ENCODE results near the gene CNOT6. TPM values are rescaled to one million over a fixed set of nuclear protein-coding genes. Genes with fewer than 3 reads are reported as not detected.
"Not testable (repeated sequence)": the region's sequence is repeated elsewhere in the genome, so short reads cannot be mapped to it uniquely, and the experiment has no call there.

The CNOT6 gene
- total RNA-seq, 1 donor from 2014 or later, result 24.9 TPM

GRCh38 chr5:180460834-180461233, 33.3 kb upstream of the CNOT6 start:
- ChIA-PET POLR2A (no interaction called here), CTCF (no interaction called here)
- H3K27ac Mint-ChIP-seq, result no peak overlapping the region
- H3K9me3 Mint-ChIP-seq, result no peaks in the 10 kb centered on the region
- no peaks in the 10 kb centered on the region for H3K4me1 Mint-ChIP-seq
- no peaks in the 10 kb centered on the region for H3K36me3 Mint-ChIP-seq (ENCODE audit: low read depth)
- TF ChIP-seq CTCF (IDR thresholded peaks at IDR 0.05), result no peak
- H3K4me3 Mint-ChIP-seq, result no peak overlapping the region
- H3K27me3 Mint-ChIP-seq, result peaks cover 3% of the 10 kb centered on the region
- intact Hi-C loops (cut with micrococcal nuclease), result no loop called here
- DNase-seq (no peak), ATAC-seq (ENCODE audit: low read depth) (no peak)

GRCh38 chr5:180461303-180461702, 32.9 kb upstream of the CNOT6 start:
- no peak for TF ChIP-seq CTCF (IDR thresholded peaks at IDR 0.05)
- no peak overlapping the region for H3K4me3 Mint-ChIP-seq
- H3K9me3 Mint-ChIP-seq, result no peaks in the 10 kb centered on the region
- DNase-seq (no peak), ATAC-seq (ENCODE audit: low read depth) (no peak)
- H3K4me1 Mint-ChIP-seq, result no peaks in the 10 kb centered on the region
- ChIA-PET CTCF (no interaction called here), POLR2A (no interaction called here)
- no peak overlapping the region for H3K27ac Mint-ChIP-seq
- intact Hi-C loops (cut with micrococcal nuclease), result no loop called here
- peaks cover 3% of the 10 kb centered on the region for H3K27me3 Mint-ChIP-seq
- no peaks in the 10 kb centered on the region for H3K36me3 Mint-ChIP-seq (ENCODE audit: low read depth)

- CTCF ChIA-PET, result no interaction called here
- no peaks in the 10 kb centered on the region for H3K9me3 Mint-ChIP-seq
- no peak overlapping the region for H3K27ac Mint-ChIP-seq
- H3K4me1 Mint-ChIP-seq, result no peaks in the 10 kb centered on the region
- H3K4me3 Mint-ChIP-seq, result no peak overlapping the region
- ATAC-seq (ENCODE audit: low read depth) (no peak), DNase-seq (no peak)
- no peaks in the 10 kb centered on the region for H3K36me3 Mint-ChIP-seq (ENCODE audit: low read depth)
- peaks cover 3% of the 10 kb centered on the region for H3K27me3 Mint-ChIP-seq
- intact Hi-C loops (cut with micrococcal nuclease), result no loop called here
- POLR2A ChIA-PET, result no interaction called here
- TF ChIP-seq CTCF (IDR thresholded peaks at IDR 0.05), result no peak
Observed at GRCh38 chr5:180463216-180463900, 30.8 kb upstream of the CNOT6 start.

- Mint-ChIP-seq H3K27me3 (peaks cover 2% of the 10 kb centered on the region), H3K4me3 (no peak overlapping the region), H3K36me3 (ENCODE audit: low read depth) (no peaks in the 10 kb centered on the region), H3K27ac (no peak overlapping the region), H3K9me3 (no peaks in the 10 kb centered on the region), H3K4me1 (no peaks in the 10 kb centered on the region)
- TF ChIP-seq CTCF (IDR thresholded peaks at IDR 0.05), result no peak
- ATAC-seq (ENCODE audit: low read depth) (no peak), DNase-seq (no peak)
- intact Hi-C loops (cut with micrococcal nuclease), result no loop called here
- ChIA-PET POLR2A (no interaction called here), CTCF (no interaction called here)
Observed at GRCh38 chr5:180463916-180464602, 30.1 kb upstream of the CNOT6 start.

GRCh38 chr5:180464603-180464970, 29.6 kb upstream of the CNOT6 start:
- Mint-ChIP-seq H3K27ac (no peak overlapping the region), H3K27me3 (peaks cover 2% of the 10 kb centered on the region), H3K4me1 (no peaks in the 10 kb centered on the region), H3K9me3 (no peaks in the 10 kb centered on the region), H3K4me3 (no peak overlapping the region), H3K36me3 (ENCODE audit: low read depth) (no peaks in the 10 kb centered on the region)
- ChIA-PET CTCF (no interaction called here), POLR2A (no interaction called here)
- intact Hi-C loops (cut with micrococcal nuclease), result no loop called here
- no peak for TF ChIP-seq CTCF (IDR thresholded peaks at IDR 0.05)
- no peak for DNase-seq
- ATAC-seq (ENCODE audit: low read depth), result no peak

- H3K27me3 Mint-ChIP-seq; H3K9me3 Mint-ChIP-seq; H3K4me3 Mint-ChIP-seq; DNase-seq; intact Hi-C loops (cut with micrococcal nuclease); POLR2A ChIA-PET; H3K4me1 Mint-ChIP-seq; CTCF ChIA-PET; H3K36me3 Mint-ChIP-seq (ENCODE audit: low read depth); ATAC-seq (ENCODE audit: low read depth); H3K27ac Mint-ChIP-seq: not testable (repeated sequence)
Observed at GRCh38 chr5:180465052-180465451, 29.1 kb upstream of the CNOT6 start.

All from activated B cell treated with CpG ODN at 0.5 μM for 24 hours (primary cell).